Measurements from ENCODE around the gene DEDD2. TPM values are rescaled to one million over a fixed set of nuclear protein-coding genes. Genes with fewer than 3 reads are reported as not detected.

DEDD2 gene
- total and polyA plus RNA-seq, 7 donors = 28.5 to 87.6 (median 41.3) TPM

DNA sequence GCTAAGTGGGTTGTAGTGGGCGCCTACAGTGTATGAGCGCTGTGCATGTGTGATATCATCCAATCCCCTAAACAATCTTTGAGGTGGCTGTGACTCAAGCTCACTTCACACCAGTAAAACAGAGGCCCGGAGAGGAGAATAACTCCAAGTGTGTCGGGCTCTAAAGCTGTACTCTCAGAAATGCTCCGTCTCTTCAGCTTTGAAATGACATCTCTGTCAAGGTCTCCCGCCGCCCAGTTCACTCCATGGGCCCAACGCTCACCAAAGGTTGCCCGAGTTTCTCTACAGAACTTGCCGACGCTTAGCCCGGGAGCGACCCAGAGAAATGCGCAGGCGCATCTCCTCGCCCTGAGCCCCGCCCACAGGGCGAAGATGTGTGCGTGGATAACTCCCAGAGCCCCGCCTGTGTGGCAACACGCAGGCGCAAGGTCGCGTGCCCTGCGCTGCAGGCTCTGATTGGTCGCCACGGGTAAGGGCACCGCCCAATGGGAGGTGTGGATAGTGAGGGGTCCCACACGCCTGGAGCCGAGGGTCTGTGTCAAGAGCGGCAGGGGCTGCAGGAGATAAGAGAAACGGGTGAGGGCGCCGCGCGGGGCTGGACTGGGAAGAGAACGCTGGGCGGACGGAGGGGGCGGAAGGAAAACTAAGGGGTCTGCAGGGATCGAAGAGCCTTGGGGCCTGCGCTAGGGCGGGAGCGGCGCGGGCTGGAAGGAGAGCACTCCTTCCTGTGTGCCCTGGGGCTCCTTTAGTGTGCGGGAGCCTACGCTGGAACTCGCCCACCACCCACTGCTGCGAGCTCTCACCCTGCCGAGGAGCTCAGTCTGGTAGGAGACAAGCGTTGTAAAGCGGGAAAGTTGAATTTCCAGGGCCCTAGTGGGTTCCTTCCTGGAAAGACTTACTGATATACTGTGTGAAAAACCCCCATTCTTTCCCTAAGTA lies 2.6 kb upstream of the DEDD2 start, which contains the start of gene ZNF526:
TSS of gene ZNF526 (plus strand) at position 501 of the 939 bp plus-strand sequence. CDS start 4,092 bp downstream, outside the sequence.
- peaks cover 0 to 48% (median 46%) of the 10 kb centered on the region in 4 donors for H3K4me1 ChIP-seq
- no peak for TF ChIP-seq EP300 (IDR thresholded peaks at IDR 0.05)
- peak; percentile 38 to 60 for TF ChIP-seq POLR2A (IDR thresholded peaks at IDR 0.05)
- peak; percentile 82 to 95 (median 92) for TF ChIP-seq POLR2AphosphoS5 (IDR thresholded peaks at IDR 0.05)
- no peaks in the 10 kb centered on the region for H3K9me3 ChIP-seq

DNA sequence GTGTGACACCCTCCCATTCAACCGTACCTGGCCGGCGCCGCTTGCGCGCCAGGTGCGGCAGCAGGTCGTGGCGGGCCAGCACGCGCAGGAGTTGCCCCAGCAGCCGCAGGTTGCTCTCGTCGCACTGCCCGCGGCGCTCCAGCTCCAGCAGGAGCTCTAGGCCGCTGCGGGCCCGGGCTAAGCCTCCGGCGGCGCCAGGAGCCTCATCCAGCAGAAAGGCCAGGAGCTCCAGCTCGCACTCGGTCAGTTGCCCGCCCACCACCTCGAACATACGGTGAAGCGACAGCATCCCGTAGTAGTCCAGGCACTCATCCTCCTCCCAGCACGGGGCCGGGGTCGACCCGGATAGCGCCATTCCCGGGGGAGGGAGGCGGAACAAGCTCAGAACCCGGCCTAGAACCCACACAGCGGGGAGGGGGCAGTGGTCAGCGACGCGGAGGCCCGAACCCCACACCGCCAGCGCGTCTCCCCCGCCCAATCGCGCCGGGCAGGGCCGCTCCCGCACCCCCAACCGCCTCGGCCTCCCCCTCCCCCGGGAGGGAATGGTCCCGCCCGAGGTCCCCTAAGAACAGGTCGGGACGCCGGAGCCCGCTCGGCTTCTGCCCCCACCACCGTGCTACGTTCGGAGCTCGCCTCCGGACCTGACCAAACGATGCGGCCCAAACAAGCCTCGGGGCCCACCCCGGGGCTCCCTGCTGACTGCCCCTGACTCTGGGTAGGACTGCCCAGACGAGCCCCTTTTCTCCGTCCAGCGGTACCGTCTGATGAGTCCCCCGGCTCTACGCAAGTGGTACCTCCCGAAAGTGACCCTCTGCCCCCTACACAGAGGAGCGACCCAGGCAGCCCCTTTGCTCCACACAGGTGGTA lies 591 bp downstream of the DEDD2 start:
- peaks cover 0 to 32% (median 10%) of the 10 kb centered on the region in 4 donors for H3K36me3 ChIP-seq
- H3K27me3 ChIP-seq = no peaks in the 10 kb centered on the region
- H3K9me3 ChIP-seq = no peaks in the 10 kb centered on the region
- H3K4me1 ChIP-seq = peaks cover 0 to 48% (median 46%) of the 10 kb centered on the region in 4 donors
- 1% methylated on average over 79 of the region's 79 CpGs for WGBS, 2 donors
- H3K27ac ChIP-seq = peak overlapping the region; percentile 86 to 90 (median 89)
- TF ChIP-seq POLR2AphosphoS5 (IDR thresholded peaks at IDR 0.05) (no peak), EP300 (IDR thresholded peaks at IDR 0.05) (no peak), POLR2A (IDR thresholded peaks at IDR 0.05) (no peak)
- H3K4me3 ChIP-seq = peak overlapping the region; percentile 78 to 90 (median 84)
- intact Hi-C loops (cut with DNase I) = no loop called here
- peak; percentile 78 for DNase-seq

More for the DNA sequence above, 2.6 kb upstream of the DEDD2 start, which contains the start of gene ZNF526:
- peaks cover 2 to 11% (median 8%) of the 10 kb centered on the region in 4 donors for H3K36me3 ChIP-seq
- peak; percentile 99 for DNase-seq
- peak within 1 kb of the TSS; percentile 75 to 85 (median 81) for H3K4me3 ChIP-seq
- intact Hi-C loops (cut with DNase I) = loop anchor here (2.0 kb wide), 2 partner anchors 23 to 65 kb away; partner anchors contain the start of gene GSK3A
- WGBS, 2 donors = 1% methylated on average over 53 of the region's 53 CpGs
- no peaks in the 10 kb centered on the region for H3K27me3 ChIP-seq
- H3K27ac ChIP-seq = peak within 1 kb of the TSS; percentile 86 to 90 (median 89)

DNA sequence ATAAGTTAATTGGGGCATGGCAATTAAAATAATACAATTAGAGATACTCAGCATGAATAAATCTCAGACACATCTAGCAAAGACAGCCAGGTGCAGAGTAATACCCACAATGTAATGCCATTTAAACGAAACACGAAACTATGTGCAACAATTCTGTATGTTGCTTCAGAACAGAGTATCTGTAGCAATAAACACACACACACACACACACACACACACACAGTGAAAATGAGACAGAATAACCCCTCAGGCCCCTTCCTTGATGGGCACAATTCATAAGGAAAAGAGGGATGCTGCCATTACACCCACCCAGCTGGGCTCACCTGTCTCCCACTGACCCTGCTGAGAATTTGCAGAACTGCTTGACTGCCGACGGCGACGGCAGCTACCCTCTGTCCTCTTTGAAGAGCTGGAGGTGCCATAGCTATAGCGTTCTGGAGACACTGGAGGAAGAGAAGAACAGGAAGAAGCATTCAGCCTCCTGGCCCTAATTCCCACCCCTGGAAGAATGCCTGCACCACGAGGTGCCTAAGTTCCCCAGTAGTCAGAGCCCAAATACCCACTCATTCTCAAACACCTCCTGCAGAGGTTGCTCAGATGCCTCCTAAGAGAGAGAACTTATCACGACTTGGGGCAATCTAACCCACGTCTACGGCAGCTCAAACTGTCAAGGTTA lies 2.5 kb downstream of the DEDD2 start:
- Histone ChIP-seq H3K27ac (no peak overlapping the region), H3K4me1 (peaks cover 0 to 35% (median 32%) of the 10 kb centered on the region in 4 donors), H3K27me3 (no peaks in the 10 kb centered on the region), H3K36me3 (peaks cover 5 to 50% (median 16%) of the 10 kb centered on the region in 4 donors), H3K4me3 (no peak overlapping the region), H3K9me3 (no peaks in the 10 kb centered on the region)
- 74 to 82% methylated on average over 11 of the region's 11 CpGs for WGBS, 2 donors
- no peak for DNase-seq
- no peak for TF ChIP-seq POLR2AphosphoS5 (IDR thresholded peaks at IDR 0.05)
- TF ChIP-seq POLR2A (IDR thresholded peaks at IDR 0.05) = no peak
- TF ChIP-seq, protein P1, sequence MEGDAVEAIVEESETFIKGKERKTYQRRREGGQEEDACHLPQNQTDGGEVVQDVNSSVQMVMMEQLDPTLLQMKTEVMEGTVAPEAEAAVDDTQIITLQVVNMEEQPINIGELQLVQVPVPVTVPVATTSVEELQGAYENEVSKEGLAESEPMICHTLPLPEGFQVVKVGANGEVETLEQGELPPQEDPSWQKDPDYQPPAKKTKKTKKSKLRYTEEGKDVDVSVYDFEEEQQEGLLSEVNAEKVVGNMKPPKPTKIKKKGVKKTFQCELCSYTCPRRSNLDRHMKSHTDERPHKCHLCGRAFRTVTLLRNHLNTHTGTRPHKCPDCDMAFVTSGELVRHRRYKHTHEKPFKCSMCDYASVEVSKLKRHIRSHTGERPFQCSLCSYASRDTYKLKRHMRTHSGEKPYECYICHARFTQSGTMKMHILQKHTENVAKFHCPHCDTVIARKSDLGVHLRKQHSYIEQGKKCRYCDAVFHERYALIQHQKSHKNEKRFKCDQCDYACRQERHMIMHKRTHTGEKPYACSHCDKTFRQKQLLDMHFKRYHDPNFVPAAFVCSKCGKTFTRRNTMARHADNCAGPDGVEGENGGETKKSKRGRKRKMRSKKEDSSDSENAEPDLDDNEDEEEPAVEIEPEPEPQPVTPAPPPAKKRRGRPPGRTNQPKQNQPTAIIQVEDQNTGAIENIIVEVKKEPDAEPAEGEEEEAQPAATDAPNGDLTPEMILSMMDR (IDR thresholded peaks at IDR 0.05) = no peak
- no peak for TF ChIP-seq EP300 (IDR thresholded peaks at IDR 0.05)
- intact Hi-C loops (cut with DNase I) = no loop called here

DNA sequence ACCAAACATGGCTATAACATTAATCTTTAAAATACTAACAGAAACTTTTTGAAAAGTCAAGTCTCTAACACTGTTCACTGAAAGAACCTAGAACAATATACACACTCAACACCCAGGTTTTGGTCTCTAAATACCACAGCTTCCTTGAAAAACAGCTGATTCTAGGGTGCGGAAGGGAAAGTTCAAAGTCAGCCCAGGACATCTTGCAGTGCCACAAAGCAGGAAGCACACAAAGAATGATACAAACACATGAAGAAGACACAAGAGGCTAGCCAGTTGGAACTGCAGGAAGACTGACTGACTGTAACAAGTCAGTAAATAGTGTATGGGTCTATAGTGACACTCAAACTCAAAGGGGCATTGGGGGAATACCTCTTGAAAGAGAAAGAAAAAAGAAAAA lies 4.6 kb downstream of the DEDD2 start:
- intact Hi-C loops (cut with DNase I) = no loop called here
- DNase-seq = no peak
- H3K4me1 ChIP-seq = peaks cover 0 to 18% (median 15%) of the 10 kb centered on the region in 4 donors
- H3K27ac ChIP-seq = no peak overlapping the region
- H3K4me3 ChIP-seq = no peak overlapping the region
- TF ChIP-seq, protein P1 (IDR thresholded peaks at IDR 0.05) = no peak
- TF ChIP-seq POLR2AphosphoS5 (IDR thresholded peaks at IDR 0.05) = no peak
- TF ChIP-seq EP300 (IDR thresholded peaks at IDR 0.05) = no peak
- no peak for TF ChIP-seq POLR2A (IDR thresholded peaks at IDR 0.05)
- H3K27me3 ChIP-seq = no peaks in the 10 kb centered on the region
- H3K36me3 ChIP-seq = peaks cover 23 to 71% (median 36%) of the 10 kb centered on the region in 4 donors
- H3K9me3 ChIP-seq = no peaks in the 10 kb centered on the region
- WGBS, 2 donors = 69 to 77% methylated on average over 1 of the region's 1 CpG

DNA sequence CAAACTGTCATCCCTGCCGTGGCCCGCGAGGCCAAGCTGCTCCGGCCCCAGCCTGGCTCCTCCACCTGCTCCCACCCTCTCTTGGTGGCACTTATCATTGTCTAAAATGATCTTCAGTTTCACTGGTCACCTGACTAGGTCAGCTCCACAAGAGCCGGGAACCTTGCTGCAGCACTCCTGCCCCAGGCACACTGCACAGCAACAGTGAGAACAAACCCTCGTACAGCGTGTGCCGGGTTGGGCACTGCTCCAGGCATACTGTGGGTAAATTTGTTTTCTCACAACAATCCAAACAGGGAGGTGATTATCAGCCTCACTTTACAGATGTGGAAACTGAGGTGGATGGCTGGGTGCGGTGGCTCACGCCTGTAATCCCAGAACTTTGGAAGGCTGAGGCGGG lies 8.9 kb downstream of the DEDD2 start:
- DNase-seq = no peak
- H3K36me3 ChIP-seq = peaks cover 25 to 98% (median 48%) of the 10 kb centered on the region in 4 donors
- WGBS, 2 donors = 77 to 92% methylated on average over 11 of the region's 11 CpGs

More for the DNA sequence above, 8.9 kb downstream of the DEDD2 start:
- H3K27me3 ChIP-seq = no peaks in the 10 kb centered on the region
- no peaks in the 10 kb centered on the region for H3K9me3 ChIP-seq
- no peak overlapping the region for H3K4me3 ChIP-seq
- TF ChIP-seq POLR2AphosphoS5 (IDR thresholded peaks at IDR 0.05) = no peak
- no peak for TF ChIP-seq POLR2A (IDR thresholded peaks at IDR 0.05)
- no peak for TF ChIP-seq EP300 (IDR thresholded peaks at IDR 0.05)
- TF ChIP-seq, protein P1 (IDR thresholded peaks at IDR 0.05) = no peak
- intact Hi-C loops (cut with DNase I) = no loop called here
- H3K27ac ChIP-seq = no peak overlapping the region
- no peaks in the 10 kb centered on the region for H3K4me1 ChIP-seq
